GM20000 (cell line): Measurements from ENCODE around the gene KIF1B.

ENCODE experiments used
- DNase-seq: peaks from one replicate; pipeline ENCODE4 v3.0.0; 2012; ENCODE audit warnings: low spot score
- CTCF ChIP-seq: IDR thresholded peaks from 2 replicates; pipeline ENCODE4 v1.5.1; 2012; ENCODE audit warnings: mild to moderate bottlenecking, control low read depth; ENCODE audit errors: extremely low read depth, missing control alignments

Gene KIF1B

GRCh38 chr1:10388387-10388715, 178.0 kb downstream of the KIF1B start:
- no peak for DNase-seq
- TF ChIP-seq CTCF, result no peak

- no peak for TF ChIP-seq CTCF
- DNase-seq, result no peak
Measured at GRCh38 chr1:10389271-10389973, 179.1 kb downstream of the KIF1B start.

DNA sequence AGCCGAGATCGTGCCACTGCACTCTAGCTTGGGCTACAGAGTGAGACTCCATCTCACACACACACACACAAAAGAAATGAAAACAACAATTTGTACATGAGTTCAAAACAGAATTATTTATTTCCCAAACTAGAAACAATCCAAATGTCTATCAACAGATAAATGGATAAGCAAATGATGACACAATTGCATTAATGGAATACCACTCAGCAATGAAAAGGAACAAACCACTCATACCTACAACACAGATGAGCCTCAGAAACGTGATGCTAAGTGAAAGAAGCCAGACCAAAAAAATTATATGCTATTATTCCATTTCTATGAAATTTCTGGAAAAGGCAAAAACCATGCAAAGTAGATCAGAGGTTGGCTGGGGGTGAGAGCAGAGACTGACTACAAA, 186.5 kb downstream of the KIF1B start:
- no peak for TF ChIP-seq CTCF
- DNase-seq, result no peak

- no peak for DNase-seq
- no peak for TF ChIP-seq CTCF
Measured at GRCh38 chr1:10398278-10398733, 187.9 kb downstream of the KIF1B start.

DNA sequence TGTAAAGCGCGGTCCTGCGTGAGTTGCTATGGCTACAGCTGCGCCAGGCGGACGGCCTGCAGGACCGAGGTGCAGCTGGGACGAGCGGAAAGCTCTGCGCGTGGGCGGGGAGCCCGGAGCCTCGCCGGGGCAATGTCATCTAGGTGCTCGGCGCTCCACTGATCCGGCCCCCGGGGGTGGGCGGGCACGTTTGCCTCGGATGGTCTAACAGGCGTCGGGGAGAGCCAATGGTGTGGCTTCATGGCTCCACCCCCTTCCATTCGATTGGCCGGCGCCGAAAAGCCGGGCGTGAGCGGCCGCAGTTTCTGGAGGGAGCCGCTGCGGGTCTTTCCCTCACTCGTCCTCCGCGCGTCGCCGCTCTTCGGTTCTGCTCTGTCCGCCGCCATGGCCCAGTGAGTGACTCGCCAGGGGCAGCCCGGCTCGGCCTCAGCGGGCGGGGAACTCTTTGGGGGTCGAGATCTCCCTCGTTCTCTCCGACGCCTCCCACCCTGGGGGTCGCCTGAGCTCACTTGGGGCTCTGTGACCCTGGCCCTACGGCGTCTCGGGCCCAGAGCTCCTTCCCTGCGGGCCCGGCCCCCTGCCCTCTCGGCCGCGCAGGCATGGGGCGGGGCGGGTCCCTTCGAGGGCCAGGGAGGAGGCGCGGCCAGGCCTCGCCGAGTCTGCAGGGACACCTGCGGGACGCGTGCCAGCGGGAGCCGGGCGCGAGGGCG, 188.5 kb downstream of the KIF1B start, which contains the start of gene PGD:
Gene PGD, plus strand, starts transcription at position 331 of the 710 bp plus-strand sequence. Its CDS starts 54 bp downstream, at position 385.
- peak; percentile 100 for DNase-seq
- no peak for TF ChIP-seq CTCF

- no peak for DNase-seq
- TF ChIP-seq CTCF, result no peak
Measured at GRCh38 chr1:10399444-10399941, 189.1 kb downstream of the KIF1B start.

DNA sequence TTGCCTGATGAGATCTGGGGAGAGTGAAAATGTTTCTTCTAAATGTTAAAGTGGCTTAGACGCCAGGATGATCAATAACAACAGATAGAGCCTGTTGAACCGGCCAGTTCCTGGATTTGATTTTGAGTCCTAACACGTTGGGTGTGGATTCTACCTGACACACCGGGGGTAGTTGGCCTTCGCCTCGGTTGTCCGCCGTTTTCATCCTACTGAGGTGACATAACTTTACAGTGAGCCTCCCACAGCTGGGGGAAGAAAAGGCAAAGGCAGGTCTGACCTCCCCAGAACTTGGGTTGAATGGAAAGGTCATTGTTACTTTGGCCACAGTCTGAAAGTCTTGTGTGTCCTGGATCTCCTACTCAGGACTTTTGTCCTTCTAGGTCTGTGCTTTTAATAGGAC, 189.6 kb downstream of the KIF1B start:
- TF ChIP-seq CTCF, result no peak
- no peak for DNase-seq
